Suprapubic skin (tissue), 4 donors: ENCODE measurements around the gene ADARB1.

Source experiments
- CTCF ChIP-seq, 2 donors: fragments of 200-600 bp in 1 of 2; fragments of 450-650 bp in 1 of 2; sonication (generic) in 1 of 2; IDR thresholded peaks; one replicate each; pipeline ENCODE4 v1.5.1; 2016 to 2019; ENCODE audit warnings: antibody characterized with exemption in 2 of 2, mild to moderate bottlenecking in 1 of 2, moderate library complexity in 1 of 2
- EP300 ChIP-seq: sonication (generic); formaldehyde crosslinking; IDR thresholded peaks from one replicate; pipeline ENCODE4 v1.6.1; 2017; ENCODE audit warnings: antibody characterized with exemption
- POLR2A ChIP-seq, 2 donors: fragments of 450-650 bp; IDR thresholded peaks; one replicate each; pipeline ENCODE4 v1.6.1; 2017; ENCODE audit warnings: antibody characterized with exemption in 2 of 2, mild to moderate bottlenecking in 2 of 2, moderate library complexity in 2 of 2
- POLR2AphosphoS5 ChIP-seq, 3 donors: sonication (generic); formaldehyde crosslinking; IDR thresholded peaks; one replicate each; pipeline ENCODE4 v1.6.1; 2017; ENCODE audit warnings: antibody characterized with exemption in 3 of 3

- TF ChIP-seq POLR2A (IDR thresholded peaks at IDR 0.05) (no peak), CTCF (IDR thresholded peaks at IDR 0.05) (no peak), EP300 (no peak), POLR2AphosphoS5 (IDR thresholded peaks at IDR 0.05) (no peak)
These were observed 128.0 kb downstream of the ADARB1 start for GRCh38 chr21:45202344-45202743.
